B cell (primary cell): ENCODE measurements around the gene CNOT8.
"Not testable (repeated sequence)": the region's sequence is repeated elsewhere in the genome, so short reads cannot be mapped to it uniquely, and the experiment has no call there.

Experiments
- EZH2 ChIP-seq: IDR thresholded peaks from 2 replicates; pipeline ENCODE4 v1.6.1; 2012; ENCODE audit warnings: borderline replicate concordance, low read depth, mild to moderate bottlenecking, moderate library complexity, low read length; ENCODE audit not compliant: insufficient read depth, poor library complexity, severe bottlenecking
- TF ChIP-seq, protein P1 (sequence below): fragments of 200-600 bp; IDR thresholded peaks from one replicate; pipeline ENCODE4 v1.8.0; 2022; ENCODE audit warnings: antibody characterized with exemption, mild to moderate bottlenecking

DNA sequence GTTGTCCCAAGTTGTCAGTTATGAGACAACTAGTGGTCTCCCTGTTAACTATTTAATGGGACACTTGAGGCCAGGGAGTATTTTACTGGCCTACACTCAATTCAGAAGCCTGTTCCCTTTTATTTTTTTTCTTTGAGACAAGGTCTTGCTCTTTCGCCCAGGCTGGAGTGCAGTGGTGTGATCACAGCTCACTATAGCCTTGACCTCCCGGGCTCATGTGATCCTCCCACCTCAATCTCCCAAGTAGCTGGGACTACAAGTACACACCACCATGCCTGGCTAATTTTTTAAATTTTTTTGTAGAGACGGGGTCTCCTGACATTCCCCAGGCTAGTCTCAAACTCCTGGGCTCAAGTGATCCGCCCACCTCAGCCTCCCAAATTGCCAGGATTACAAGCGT is 35.5 kb upstream of the CNOT8 start:
- TF ChIP-seq, protein P1, sequence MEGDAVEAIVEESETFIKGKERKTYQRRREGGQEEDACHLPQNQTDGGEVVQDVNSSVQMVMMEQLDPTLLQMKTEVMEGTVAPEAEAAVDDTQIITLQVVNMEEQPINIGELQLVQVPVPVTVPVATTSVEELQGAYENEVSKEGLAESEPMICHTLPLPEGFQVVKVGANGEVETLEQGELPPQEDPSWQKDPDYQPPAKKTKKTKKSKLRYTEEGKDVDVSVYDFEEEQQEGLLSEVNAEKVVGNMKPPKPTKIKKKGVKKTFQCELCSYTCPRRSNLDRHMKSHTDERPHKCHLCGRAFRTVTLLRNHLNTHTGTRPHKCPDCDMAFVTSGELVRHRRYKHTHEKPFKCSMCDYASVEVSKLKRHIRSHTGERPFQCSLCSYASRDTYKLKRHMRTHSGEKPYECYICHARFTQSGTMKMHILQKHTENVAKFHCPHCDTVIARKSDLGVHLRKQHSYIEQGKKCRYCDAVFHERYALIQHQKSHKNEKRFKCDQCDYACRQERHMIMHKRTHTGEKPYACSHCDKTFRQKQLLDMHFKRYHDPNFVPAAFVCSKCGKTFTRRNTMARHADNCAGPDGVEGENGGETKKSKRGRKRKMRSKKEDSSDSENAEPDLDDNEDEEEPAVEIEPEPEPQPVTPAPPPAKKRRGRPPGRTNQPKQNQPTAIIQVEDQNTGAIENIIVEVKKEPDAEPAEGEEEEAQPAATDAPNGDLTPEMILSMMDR: not testable (repeated sequence)
- TF ChIP-seq EZH2: not testable (repeated sequence)
